Measurements from ENCODE around the gene YBX3. TPM values are rescaled to one million over a fixed set of nuclear protein-coding genes. Genes with fewer than 3 reads are reported as not detected.
A peak's percentile ranks its signal among the peaks of the same experiment; 100 is the strongest.

Gene YBX3
- total RNA-seq, 1 donor from 2014 or later: 196 TPM

GRCh38 chr12:10732066-10732465 is 8.9 kb upstream of the YBX3 start:
- no peaks in the 10 kb centered on the region for H3K36me3 Mint-ChIP-seq
- DNase-seq (ENCODE audit: extremely low spot score, unreplicated experiment): no peak
- H3K27me3 Mint-ChIP-seq: peaks cover 39% of the 10 kb centered on the region
- H3K27ac Mint-ChIP-seq: no peak overlapping the region
- H3K4me1 Mint-ChIP-seq (ENCODE audit: unreplicated experiment): peaks cover 4% of the 10 kb centered on the region
- TF ChIP-seq CTCF (conservative IDR thresholded peaks at IDR 0.05): no peak
- H3K9me3 Mint-ChIP-seq: no peaks in the 10 kb centered on the region
- no peak overlapping the region for H3K4me3 Mint-ChIP-seq

GRCh38 chr12:10730559-10730958 is 7.4 kb upstream of the YBX3 start:
- TF ChIP-seq CTCF (conservative IDR thresholded peaks at IDR 0.05): no peak
- Mint-ChIP-seq H3K4me3 (no peak overlapping the region), H3K27ac (peak overlapping the region; percentile 13), H3K4me1 (ENCODE audit: unreplicated experiment) (peaks cover 4% of the 10 kb centered on the region), H3K9me3 (no peaks in the 10 kb centered on the region), H3K27me3 (peaks cover 40% of the 10 kb centered on the region), H3K36me3 (no peaks in the 10 kb centered on the region)
- no peak for DNase-seq (ENCODE audit: extremely low spot score, unreplicated experiment)

GRCh38 chr12:10728091-10728490 is 5.0 kb upstream of the YBX3 start:
- no peak for TF ChIP-seq CTCF (conservative IDR thresholded peaks at IDR 0.05)
- no peaks in the 10 kb centered on the region for H3K9me3 Mint-ChIP-seq
- H3K27ac Mint-ChIP-seq: no peak overlapping the region
- DNase-seq (ENCODE audit: extremely low spot score, unreplicated experiment): no peak
- H3K4me1 Mint-ChIP-seq (ENCODE audit: unreplicated experiment): peaks cover 7% of the 10 kb centered on the region
- peaks cover 32% of the 10 kb centered on the region for H3K27me3 Mint-ChIP-seq
- H3K36me3 Mint-ChIP-seq: no peaks in the 10 kb centered on the region
- H3K4me3 Mint-ChIP-seq: no peak overlapping the region

- Mint-ChIP-seq H3K4me3 (no peak overlapping the region), H3K4me1 (ENCODE audit: unreplicated experiment) (peaks cover 8% of the 10 kb centered on the region), H3K27me3 (peaks cover 31% of the 10 kb centered on the region), H3K36me3 (peaks cover 4% of the 10 kb centered on the region), H3K27ac (peak overlapping the region; percentile 33), H3K9me3 (no peaks in the 10 kb centered on the region)
- DNase-seq (ENCODE audit: extremely low spot score, unreplicated experiment): no peak
- TF ChIP-seq CTCF (conservative IDR thresholded peaks at IDR 0.05): no peak
Measured at GRCh38 chr12:10726945-10727344, 3.8 kb upstream of the YBX3 start.

- TF ChIP-seq CTCF (conservative IDR thresholded peaks at IDR 0.05): no peak
- Mint-ChIP-seq H3K27ac (no peak overlapping the region), H3K27me3 (peaks cover 19% of the 10 kb centered on the region), H3K4me3 (no peak overlapping the region), H3K36me3 (peaks cover 12% of the 10 kb centered on the region), H3K9me3 (no peaks in the 10 kb centered on the region), H3K4me1 (ENCODE audit: unreplicated experiment) (peaks cover 11% of the 10 kb centered on the region)
- DNase-seq (ENCODE audit: extremely low spot score, unreplicated experiment): no peak
Measured at GRCh38 chr12:10725003-10725402, 1.9 kb upstream of the YBX3 start.

- Mint-ChIP-seq H3K36me3 (peaks cover 23% of the 10 kb centered on the region), H3K4me1 (ENCODE audit: unreplicated experiment) (peaks cover 17% of the 10 kb centered on the region), H3K27ac (peak overlapping the region; percentile 97), H3K9me3 (no peaks in the 10 kb centered on the region), H3K4me3 (peak overlapping the region; percentile 97), H3K27me3 (peaks cover 17% of the 10 kb centered on the region)
- TF ChIP-seq CTCF (conservative IDR thresholded peaks at IDR 0.05): peak; percentile 37
- no peak for DNase-seq (ENCODE audit: extremely low spot score, unreplicated experiment)
Measured at GRCh38 chr12:10722502-10722904, 620 bp downstream of the YBX3 start.
